SK-N-MC (cell line): Measurements from ENCODE around the gene FBXL22.

Experiments used
- EZH2 ChIP-seq: fragments of 200-600 bp; sonication (generic); IDR thresholded peaks from one replicate; pipeline ENCODE4 v1.6.1; 2017; ENCODE audit warnings: antibody characterized with exemption
- FOXP2 ChIP-seq: optimal IDR thresholded peaks from 2 replicates; pipeline ENCODE3; 2011; ENCODE audit warnings: mild to moderate bottlenecking, moderate library complexity; ENCODE audit not compliant: insufficient read depth; ENCODE audit errors: extremely low read length, control extremely low read depth
- POLR2AphosphoS5 ChIP-seq: IDR thresholded peaks from 2 replicates; pipeline ENCODE4 v1.6.1; 2012; ENCODE audit warnings: mild to moderate bottlenecking, low read depth, low read length, borderline replicate concordance

DNA sequence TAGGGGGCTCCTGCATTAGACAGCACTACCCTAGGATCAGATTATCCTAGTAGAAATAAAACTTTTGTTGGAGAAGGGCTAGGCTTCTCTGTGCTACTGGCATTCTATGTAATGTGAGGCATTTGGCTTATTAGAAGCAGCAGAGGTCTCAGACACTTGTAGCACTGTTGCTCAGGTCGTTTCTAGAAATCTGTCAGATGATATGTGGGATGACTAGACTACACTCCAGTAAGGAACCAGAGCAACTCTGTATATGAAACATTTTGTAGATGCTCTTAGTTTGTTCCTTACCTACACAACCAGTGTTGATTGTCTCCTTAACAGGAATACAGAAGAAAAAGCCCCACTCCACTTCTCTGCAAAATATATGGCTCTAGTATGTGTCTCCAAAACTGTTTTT, 21.9 kb upstream of the FBXL22 start:
- no peak for TF ChIP-seq POLR2AphosphoS5
- no peak for TF ChIP-seq EZH2
- no peak for TF ChIP-seq FOXP2
